A549 (cell line): Measurements from ENCODE around the gene FAM50B. TPM values are rescaled to one million over a fixed set of nuclear protein-coding genes. Genes with fewer than 3 reads are reported as not detected.

Source experiments
- ATAC-seq, 2 experiments: fragments of 200-7000 bp in 1 of 2; fragments of >200 bp in 1 of 2; cut with Nextera tagmentation in 1 of 2; cut with Tn5 transposase in 1 of 2; 3 replicates each; pipeline versions ENCODE4 v1.8.0 to v1.9.1; 2018 to 2020; ENCODE audit warnings: mild to moderate bottlenecking in 1 of 2, moderate library complexity in 1 of 2
- CTCF ChIA-PET: fragments of 300-600 bp; sonication (Branson Sonifier 250); formaldehyde crosslinking; extraction: SDS; loops from one replicate; lab custom pipeline; 2021; ENCODE audit warnings: antibody characterized with exemption, inconsistent platforms; lab: Yijun Ruan, JAX
- POLR2A ChIA-PET: fragments of 350-600 bp; formaldehyde crosslinking; extraction: SDS; loops from one replicate; lab custom pipeline; 2021; ENCODE audit warnings: antibody characterized with exemption, inconsistent platforms; lab: Yijun Ruan, JAX
- DNase-seq, 2 experiments: peaks; one replicate each; pipeline versions ENCODE4 v3.0.0 to v3.0.0-alpha.2; 2011 to 2016; ENCODE audit warnings: low read depth in 1 of 2, low spot score in 1 of 2
- FAIRE-seq: peaks from 2 replicates; lab custom pipeline; 2011; peaks lifted over from hg19 to GRCh38; lab: Jason Lieb, UNC
- H3K27ac ChIP-seq, 2 experiments: fragments of >200 bp; sonication (Bioruptor Twin); formaldehyde crosslinking; 3 replicates each; pipeline ENCODE4 v1.5.1; 2016 to 2017
- H3K4me1 ChIP-seq: fragments of >200 bp; sonication (Bioruptor Twin); formaldehyde crosslinking; 3 replicates; pipeline ENCODE4 v1.6.1; 2016
- H3K4me2 ChIP-seq: fragments of >200 bp; sonication (Bioruptor Twin); formaldehyde crosslinking; 3 replicates; pipeline ENCODE4 v1.6.1; 2016
- H3K4me3 ChIP-seq: fragments of >200 bp; sonication (Bioruptor Twin); formaldehyde crosslinking; 3 replicates; pipeline ENCODE4 v1.5.1; 2016
- H3K9me3 ChIP-seq: fragments of >200 bp; sonication (Bioruptor Twin); formaldehyde crosslinking; 3 replicates; pipeline ENCODE4 v1.6.1; 2016
- ATOH8 ChIP-seq: fragments of 250-450 bp; sonication (Bioruptor Pico); IDR thresholded peaks from 2 replicates; pipeline ENCODE4 v1.5.0; 2020; ENCODE audit warnings: low read depth, mild to moderate bottlenecking, moderate library complexity
- BHLHE40 ChIP-seq: IDR thresholded peaks from 2 replicates; pipeline ENCODE4 v1.6.1; 2012; ENCODE audit warnings: low read depth, low read length, inconsistent platforms
- CBX2 ChIP-seq: fragments of 200-600 bp; sonication (generic); IDR thresholded peaks from 2 replicates; pipeline ENCODE4 v1.6.1; 2016; ENCODE audit warnings: low read depth, mild to moderate bottlenecking, borderline replicate concordance
- CTCF ChIP-seq: fragments of >200 bp; sonication (Bioruptor Twin); formaldehyde crosslinking; IDR thresholded peaks from 3 replicates; pipeline ENCODE4 v1.5.1; 2016
- EHF ChIP-seq: fragments of 250-450 bp; sonication (Bioruptor Pico); IDR thresholded peaks from 2 replicates; pipeline ENCODE4 v1.5.0; 2020; ENCODE audit warnings: mild to moderate bottlenecking
- ELK1 ChIP-seq: fragments of 150-350 bp; IDR thresholded peaks from 2 replicates; pipeline ENCODE4 v1.6.1; 2014; ENCODE audit warnings: low read depth, mild to moderate bottlenecking, low read length
- EP300 ChIP-seq, 2 experiments: fragments of >200 bp; sonication (Bioruptor Twin); formaldehyde crosslinking; IDR thresholded peaks; 2 replicates in 1 of 2; 3 replicates in 1 of 2; pipeline ENCODE4 v1.6.1; 2016 to 2017
- ESRRA ChIP-seq: fragments of 150-350 bp; IDR thresholded peaks from 2 replicates; pipeline ENCODE4 v1.6.1; 2014; ENCODE audit warnings: mild to moderate bottlenecking, low read length, borderline replicate concordance
- FOSL2 ChIP-seq, 2 experiments: fragments of 450-650 bp in 1 of 2; fragments of >200 bp in 1 of 2; sonication (Bioruptor Twin) in 1 of 2; formaldehyde crosslinking; IDR thresholded peaks; 2 replicates each; pipeline versions ENCODE4 v1.5.0 to v1.6.1; 2016 to 2020; ENCODE audit warnings: mild to moderate bottlenecking in 1 of 2, moderate library complexity in 1 of 2
- FOXS1 ChIP-seq: fragments of 250-450 bp; sonication (Bioruptor Pico); IDR thresholded peaks from 2 replicates; pipeline ENCODE4 v1.5.0; 2020; ENCODE audit warnings: mild to moderate bottlenecking, moderate library complexity
- GATA3 ChIP-seq: IDR thresholded peaks from 2 replicates; pipeline ENCODE4 v1.6.1; 2012; ENCODE audit warnings: borderline replicate concordance
- HDAC2 ChIP-seq: fragments of 200-600 bp; sonication (generic); IDR thresholded peaks from 2 replicates; pipeline ENCODE4 v1.6.1; 2016
- HEYL ChIP-seq: fragments of 250-450 bp; sonication (Bioruptor Pico); IDR thresholded peaks from 2 replicates; pipeline ENCODE4 v1.8.0; 2021; ENCODE audit warnings: mild to moderate bottlenecking, moderate library complexity
- HOXA7 ChIP-seq: fragments of 250-450 bp; sonication (Bioruptor Pico); IDR thresholded peaks from 2 replicates; pipeline ENCODE4 v1.5.0; 2020; ENCODE audit warnings: mild to moderate bottlenecking, moderate library complexity
- HOXB5 ChIP-seq: fragments of 250-450 bp; sonication (Bioruptor Pico); IDR thresholded peaks from 2 replicates; pipeline ENCODE4 v1.5.0; 2020; ENCODE audit warnings: mild to moderate bottlenecking, moderate library complexity
- JUNB ChIP-seq: fragments of >200 bp; sonication (Bioruptor Twin); formaldehyde crosslinking; IDR thresholded peaks from 2 replicates; pipeline ENCODE4 v1.6.1; 2016
- KDM1A ChIP-seq: fragments of 200-600 bp; sonication (generic); IDR thresholded peaks from 2 replicates; pipeline ENCODE4 v1.6.1; 2016; ENCODE audit warnings: low read depth, mild to moderate bottlenecking
- MAFK ChIP-seq: fragments of 450-650 bp; IDR thresholded peaks from 2 replicates; pipeline ENCODE4 v1.6.1; 2014; ENCODE audit not compliant: partially characterized antibody
- MAX ChIP-seq: IDR thresholded peaks from 2 replicates; pipeline ENCODE4 v1.6.1; 2012
- MAZ ChIP-seq: fragments of 150-350 bp; IDR thresholded peaks from 2 replicates; pipeline ENCODE4 v1.6.1; 2014; ENCODE audit warnings: antibody characterized with exemption, low read depth, low read length, borderline replicate concordance
- MYC ChIP-seq: IDR thresholded peaks from 2 replicates; pipeline ENCODE4 v1.6.1; 2012; ENCODE audit warnings: mild to moderate bottlenecking, inconsistent platforms, low read length, improper control_type of control experiment, borderline replicate concordance
- NFE2L2 ChIP-seq: fragments of 150-350 bp; conservative IDR thresholded peaks from 2 replicates; pipeline ENCODE4 v1.6.1; 2014; ENCODE audit warnings: low read length
- NR3C1 ChIP-seq: fragments of >200 bp; sonication (Bioruptor Twin); formaldehyde crosslinking; IDR thresholded peaks from 3 replicates; pipeline ENCODE4 v1.6.1; 2017
- POLR2AphosphoS2 ChIP-seq: conservative IDR thresholded peaks from 2 replicates; pipeline ENCODE4 v1.6.1; 2012; ENCODE audit warnings: low read length, improper control_type of control experiment, inconsistent platforms
- RAD21 ChIP-seq, 2 experiments: fragments of >200 bp in 1 of 2; sonication (Bioruptor Twin) in 1 of 2; formaldehyde crosslinking in 1 of 2; IDR thresholded peaks in 1 of 2; conservative IDR thresholded peaks in 1 of 2; 2 replicates in 1 of 2; 3 replicates in 1 of 2; pipeline ENCODE4 v1.6.1; 2012 to 2018; ENCODE audit warnings: inconsistent platforms in 1 of 2
- RFX5 ChIP-seq: fragments of 450-650 bp; IDR thresholded peaks from 2 replicates; pipeline ENCODE4 v1.7.1; 2014; ENCODE audit warnings: antibody characterized with exemption, mild to moderate bottlenecking, moderate library complexity
- USF2 ChIP-seq: fragments of 450-650 bp; IDR thresholded peaks from 2 replicates; pipeline ENCODE4 v1.6.1; 2014; ENCODE audit warnings: antibody characterized with exemption
- ZC3H11A ChIP-seq: fragments of 450-650 bp; IDR thresholded peaks from 2 replicates; pipeline ENCODE4 v1.6.1; 2014; ENCODE audit warnings: antibody characterized with exemption, mild to moderate bottlenecking
- ZNF302 ChIP-seq: fragments of 250-450 bp; sonication (Bioruptor Pico); IDR thresholded peaks from 2 replicates; pipeline ENCODE4 v1.9.0; 2021; ENCODE audit warnings: inconsistent platforms, mild to moderate bottlenecking, moderate library complexity
- ZSCAN20 ChIP-seq: fragments of 250-450 bp; sonication (Bioruptor Pico); IDR thresholded peaks from 2 replicates; pipeline ENCODE4 v1.8.0; 2022; ENCODE audit warnings: mild to moderate bottlenecking, moderate library complexity
- WGBS: methylation state at CpG from one replicate; pipeline ENCODE4 v1.1.6; 2017; ENCODE audit errors: missing lambda C conversion rate; 5-methylcytosine and 5-hydroxymethylcytosine counted together
- polyA plus RNA-seq, 4 experiments: library from polyadenylated mRNA; depleted of rRNA in 3 of 4; stranded (reverse); fragments of >200 nt; fragmentation: RNase III in 1 of 4; extraction: RNeasy Plus Mini Kit Qiagen cat#74134 plus additional on column Dnase treatment in 1 of 4; gene quantifications; 2 replicates in 3 of 4; 3 replicates in 1 of 4; pipeline ENCODE4 v1.2.3, GENCODE V29; 2011 to 2017

The FAM50B gene
- polyA plus RNA-seq, 2 of the 4 experiments (the other 2 are of a cell fraction), result 5.1 to 6.4 TPM

- Histone ChIP-seq H3K4me2 (peak overlapping the region; percentile 75), H3K4me1 (peaks cover 55% of the 10 kb centered on the region), H3K9me3 (no peaks in the 10 kb centered on the region)
- TF ChIP-seq NR3C1 (no peak), RFX5 (no peak), CTCF (no peak), ZC3H11A (no peak), POLR2AphosphoS2 (no peak), BHLHE40 (no peak), USF2 (no peak), GATA3 (no peak), HOXA7 (no peak), FOSL2 (IDR thresholded peaks at IDR 0.05) (no peak), FOSL2 (CRISPR knock-in tag; IDR thresholded peaks at IDR 0.05) (no peak), ELK1 (no peak), ZSCAN20 (CRISPR knock-in tag) (no peak), MYC (no peak), ZNF302 (CRISPR knock-in tag) (no peak)
- TF ChIP-seq, all 56 proteins: peak for 0
- ATAC-seq (peak; percentile 5; a peak in 3 of 6 replicates), DNase-seq (no peak), FAIRE-seq (no peak)
- H3K4me3 ChIP-seq, result no peak overlapping the region
- 57% methylated on average over 3 of the region's 3 CpGs for WGBS
- POLR2A ChIA-PET, result interaction anchor here (0.9 to 1.6 kb wide), 5 partner anchors 18 to 59 kb away, joined by 3 to 6 read pairs (median 6); partner anchors contain the start of genes FAM50B and PXDC1
- H3K27ac ChIP-seq, result peak overlapping the region; percentile 78 to 82
- CTCF ChIA-PET, result interaction anchor here (0.8 to 3.6 kb wide), 17 partner anchors 8 to 184 kb away, joined by 3 to 26 read pairs (median 4); partner anchors contain the start of genes FAM50B and PXDC1
Observed at GRCh38 chr6:3808199-3808598, 41.0 kb upstream of the FAM50B start.

- WGBS, result 2% methylated on average over 7 of the region's 7 CpGs
- DNase-seq (peak; percentile 77 to 85), ATAC-seq (peak; percentile 95), FAIRE-seq (no peak)
- peaks cover 52% of the 10 kb centered on the region for H3K4me1 ChIP-seq
- CTCF ChIA-PET, result interaction anchor here (0.7 to 3.6 kb wide), 20 partner anchors 9 to 183 kb away, joined by 3 to 26 read pairs (median 4); partner anchors contain the start of genes FAM50B and PXDC1
- peak overlapping the region; percentile 75 for H3K4me2 ChIP-seq
- no peak overlapping the region for H3K4me3 ChIP-seq
- H3K9me3 ChIP-seq, result no peaks in the 10 kb centered on the region
- peak overlapping the region; percentile 78 to 82 for H3K27ac ChIP-seq
- POLR2A ChIA-PET, result interaction anchor here (0.7 to 1.6 kb wide), 7 partner anchors 11 to 210 kb away, joined by 3 to 6 read pairs (median 3); partner anchors contain the start of genes FAM50B and PXDC1
- TF ChIP-seq HOXA7 (no peak), EP300 (IDR thresholded peaks at IDR 0.05) (no peak), EHF (CRISPR knock-in tag) (no peak), HDAC2 (no peak), MAFK (no peak), ESRRA (no peak), RAD21 (conservative IDR thresholded peaks at IDR 0.05 in 1 of 2, IDR thresholded peaks at IDR 0.05 in 1 of 2) (no peak), FOXS1 (CRISPR knock-in tag) (no peak), NR3C1 (no peak), MAZ (no peak), BHLHE40 (0 out of 2 replicates have a peak, but pooled peaks have one; percentile 12), JUNB (peak; percentile 23; the same call in 1 of the 2 replicates), NFE2L2 (no peak), KDM1A (no peak), HOXB5 (no peak), CBX2 (no peak), MAX (peak; percentile 70), CTCF (no peak), HEYL (CRISPR knock-in tag) (no peak), ATOH8 (CRISPR knock-in tag) (no peak), ZC3H11A (no peak)
Observed at GRCh38 chr6:3808759-3809514, 40.2 kb upstream of the FAM50B start.
